NCI-H510A (cell line): ENCODE data around the gene IRF5.
"Not testable (repeated sequence)": the region's sequence is repeated elsewhere in the genome, so short reads cannot be mapped to it uniquely, and the experiment has no call there.

ENCODE experiments used
- DNase-seq: peaks from one replicate; lab custom pipeline; 2025; lab: John Stamatoyannopoulos, UW

The IRF5 gene

GRCh38 chr7:128959296-128959695 is 21.6 kb downstream of the IRF5 start:
- no peak for DNase-seq

- no peak for DNase-seq
These were observed 23.4 kb downstream of the IRF5 start for GRCh38 chr7:128961030-128961659.

GRCh38 chr7:128962899-128963298 is 25.2 kb downstream of the IRF5 start:
- no peak for DNase-seq

- no peak for DNase-seq
These were observed 25.6 kb downstream of the IRF5 start for GRCh38 chr7:128963327-128963757.

- DNase-seq, result no peak
These were observed 30.9 kb downstream of the IRF5 start for GRCh38 chr7:128968624-128969023.

GRCh38 chr7:128974241-128974934 is 36.7 kb downstream of the IRF5 start:
- no peak for DNase-seq

GRCh38 chr7:128982105-128982504 is 44.4 kb downstream of the IRF5 start:
- no peak for DNase-seq

GRCh38 chr7:128985660-128986059 is 47.9 kb downstream of the IRF5 start:
- no peak for DNase-seq

GRCh38 chr7:128986609-128987008 is 48.9 kb downstream of the IRF5 start:
- DNase-seq, result no peak

GRCh38 chr7:128988372-128988771 is 50.6 kb downstream of the IRF5 start:
- no peak for DNase-seq

- DNase-seq, result no peak
These were observed 52.2 kb downstream of the IRF5 start for GRCh38 chr7:128989961-128990360.

GRCh38 chr7:128993419-128993818 is 55.7 kb downstream of the IRF5 start:
- no peak for DNase-seq

GRCh38 chr7:128994560-128994959 is 56.8 kb downstream of the IRF5 start:
- not testable (repeated sequence) for DNase-seq

- DNase-seq, result no peak
These were observed 59.5 kb downstream of the IRF5 start for GRCh38 chr7:128997181-128997580.
